OCI-LY7 (cell line): ENCODE results near the gene SMC6. TPM values are rescaled to one million over a fixed set of nuclear protein-coding genes. Genes with fewer than 3 reads are reported as not detected.

Experiments used
- BruUV-seq: library from RNA; stranded (reverse); fragments of 400-500 nt; replicated peaks from 2 replicates; lab custom pipeline; 2021; lab: Mats Ljungman, UMichigan
- CTCF ChIA-PET: fragments of 300-600 bp; sonication (Branson Sonifier 250); formaldehyde crosslinking; loops from one replicate; lab custom pipeline; 2022; ENCODE audit warnings: antibody characterized with exemption; ENCODE audit not compliant: unreplicated experiment; lab: Charles Lee
- POLR2A ChIA-PET: fragments of 300-600 bp; sonication (Branson Sonifier 250); formaldehyde crosslinking; loops from one replicate; lab custom pipeline; 2022; ENCODE audit warnings: antibody characterized with exemption; lab: Charles Lee
- DNase-seq: peaks from one replicate; pipeline ENCODE4 v3.0.0-alpha.2; 2015; ENCODE audit warnings: low spot score
- H2AFZ ChIP-seq: fragments of 200-600 bp; sonication (generic), shearing (Covaris generic); 2 replicates; pipeline ENCODE4 v1.6.1; 2014; ENCODE audit warnings: mild to moderate bottlenecking, antibody characterized with exemption, low read length, moderate library complexity
- H3K27ac ChIP-seq: fragments of 200-600 bp; sonication (generic); 2 replicates; pipeline ENCODE4 v1.5.1; 2014; ENCODE audit warnings: mixed run types, low read depth, mild to moderate bottlenecking, moderate library complexity, low read length, inconsistent platforms; ENCODE audit not compliant: poor library complexity, severe bottlenecking
- H3K36me3 ChIP-seq: fragments of 200-600 bp; sonication (generic); 2 replicates; pipeline ENCODE4 v1.6.1; 2014; ENCODE audit warnings: mild to moderate bottlenecking, antibody characterized with exemption, low read length, moderate library complexity, mixed read lengths; ENCODE audit not compliant: insufficient read depth
- H3K4me1 ChIP-seq: fragments of 200-600 bp; sonication (generic); 2 replicates; pipeline ENCODE4 v1.5.1; 2014; ENCODE audit warnings: mild to moderate bottlenecking, low read length; ENCODE audit not compliant: insufficient read depth, poor library complexity, severe bottlenecking
- H3K4me2 ChIP-seq: fragments of 200-600 bp; sonication (generic); 2 replicates; pipeline ENCODE4 v1.6.1; 2014; ENCODE audit warnings: mild to moderate bottlenecking, low read length
- H3K4me3 ChIP-seq: fragments of 200-600 bp; sonication (generic); 2 replicates; pipeline ENCODE4 v1.5.1; 2014; ENCODE audit warnings: mild to moderate bottlenecking, low read depth, low read length; ENCODE audit not compliant: poor library complexity, severe bottlenecking
- H3K79me2 ChIP-seq: fragments of 200-600 bp; sonication (generic); 2 replicates; pipeline ENCODE4 v1.6.1; 2016; ENCODE audit warnings: low read depth, mild to moderate bottlenecking, low read length, moderate library complexity, mixed read lengths; ENCODE audit not compliant: insufficient read depth
- H3K9me2 ChIP-seq: fragments of 200-600 bp; sonication (generic); 2 replicates; pipeline ENCODE4 v1.6.1; 2016; ENCODE audit warnings: mild to moderate bottlenecking, low read length, mixed read lengths; ENCODE audit not compliant: insufficient read depth
- H3K9me3 ChIP-seq: fragments of 200-600 bp; sonication (generic); 2 replicates; pipeline ENCODE4 v1.6.1; 2014; ENCODE audit warnings: mild to moderate bottlenecking, mixed run types, low read length, mixed read lengths
- H4K20me1 ChIP-seq: fragments of 200-600 bp; sonication (generic); 2 replicates; pipeline ENCODE4 v1.6.1; 2014; ENCODE audit warnings: mild to moderate bottlenecking, antibody characterized with exemption, low read length, moderate library complexity, mixed read lengths; ENCODE audit not compliant: insufficient read depth
- EZH2phosphoT487 ChIP-seq: fragments of 200-600 bp; sonication (generic); IDR thresholded peaks from 2 replicates; pipeline ENCODE4 v1.6.1; 2018; ENCODE audit warnings: low read depth, borderline replicate concordance, mild to moderate bottlenecking, mixed run types, antibody characterized with exemption, low read length, moderate library complexity, mixed read lengths
- intact Hi-C: fragments of 100-400 bp; cut with micrococcal nuclease; formaldehyde crosslinking; loops from one replicate; pipeline ENCODE4 v1.10.0; 2022; ENCODE audit not compliant: unreplicated experiment
- total RNA-seq, 2 experiments: library from RNA; depleted of rRNA in 1 of 2; stranded (reverse); fragments of >200 nt in 1 of 2; shearing (Covaris generic) in 1 of 2; gene quantifications; 2 replicates each; pipeline ENCODE4 v1.2.3, GENCODE V29; 2014 to 2022
- TF ChIP-seq, protein P1 (sequence below): fragments of 200-600 bp; sonication (generic); conservative IDR thresholded peaks from 2 replicates; pipeline ENCODE4 v1.5.1; 2014; ENCODE audit warnings: mild to moderate bottlenecking, antibody characterized with exemption, low read length, moderate library complexity, mixed read lengths

The SMC6 gene
- total RNA-seq, 2 experiments from 2014 or later = 37.0 to 62.4 TPM

- Histone ChIP-seq H3K9me2 (no peaks in the 10 kb centered on the region), H3K27ac (no peak overlapping the region), H3K4me1 (no peaks in the 10 kb centered on the region), H2AFZ (no peak overlapping the region), H3K36me3 (no peaks in the 10 kb centered on the region), H3K4me3 (no peak overlapping the region), H4K20me1 (no peaks in the 10 kb centered on the region), H3K9me3 (no peaks in the 10 kb centered on the region), H3K79me2 (no peaks in the 10 kb centered on the region), H3K4me2 (no peak overlapping the region)
- intact Hi-C loops = no loop called here
- TF ChIP-seq EZH2phosphoT487 = no peak
- TF ChIP-seq, protein P1, sequence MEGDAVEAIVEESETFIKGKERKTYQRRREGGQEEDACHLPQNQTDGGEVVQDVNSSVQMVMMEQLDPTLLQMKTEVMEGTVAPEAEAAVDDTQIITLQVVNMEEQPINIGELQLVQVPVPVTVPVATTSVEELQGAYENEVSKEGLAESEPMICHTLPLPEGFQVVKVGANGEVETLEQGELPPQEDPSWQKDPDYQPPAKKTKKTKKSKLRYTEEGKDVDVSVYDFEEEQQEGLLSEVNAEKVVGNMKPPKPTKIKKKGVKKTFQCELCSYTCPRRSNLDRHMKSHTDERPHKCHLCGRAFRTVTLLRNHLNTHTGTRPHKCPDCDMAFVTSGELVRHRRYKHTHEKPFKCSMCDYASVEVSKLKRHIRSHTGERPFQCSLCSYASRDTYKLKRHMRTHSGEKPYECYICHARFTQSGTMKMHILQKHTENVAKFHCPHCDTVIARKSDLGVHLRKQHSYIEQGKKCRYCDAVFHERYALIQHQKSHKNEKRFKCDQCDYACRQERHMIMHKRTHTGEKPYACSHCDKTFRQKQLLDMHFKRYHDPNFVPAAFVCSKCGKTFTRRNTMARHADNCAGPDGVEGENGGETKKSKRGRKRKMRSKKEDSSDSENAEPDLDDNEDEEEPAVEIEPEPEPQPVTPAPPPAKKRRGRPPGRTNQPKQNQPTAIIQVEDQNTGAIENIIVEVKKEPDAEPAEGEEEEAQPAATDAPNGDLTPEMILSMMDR = no peak
- ChIA-PET CTCF (no interaction called here), POLR2A (interaction anchor here (0.6 kb wide), 1 partner anchor 18 kb away, joined by 3 read pairs; no protein-coding TSS in a partner anchor)
- no peak for DNase-seq
- no TSS peak for BruUV-seq
Observed at GRCh38 chr2:17790536-17790935, 36.9 kb upstream of the SMC6 start.

DNA sequence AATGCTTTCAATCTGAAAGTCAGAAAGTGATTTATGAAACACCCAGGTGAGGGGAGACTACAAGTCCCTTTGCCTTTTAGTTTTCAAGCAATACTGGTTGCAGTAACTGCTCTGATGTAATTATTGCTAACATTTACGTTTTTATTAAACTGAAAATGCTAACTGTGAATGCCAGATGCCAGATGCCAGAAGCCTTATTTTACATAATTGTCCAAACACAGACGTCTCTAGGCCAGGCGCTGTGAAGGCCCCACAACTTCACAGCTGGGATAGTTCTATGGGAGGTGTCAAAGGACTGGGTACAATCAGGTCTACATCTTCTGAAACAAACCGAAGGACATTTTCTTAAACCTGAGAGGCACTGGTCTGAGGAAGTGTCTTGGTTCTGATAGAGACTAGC, 35.2 kb upstream of the SMC6 start:
- Histone ChIP-seq H4K20me1 (no peaks in the 10 kb centered on the region), H3K9me2 (no peaks in the 10 kb centered on the region), H3K9me3 (no peaks in the 10 kb centered on the region), H3K4me2 (no peak overlapping the region), H3K4me3 (no peak overlapping the region), H3K79me2 (no peaks in the 10 kb centered on the region), H2AFZ (no peak overlapping the region), H3K36me3 (peaks cover 15% of the 10 kb centered on the region), H3K4me1 (no peaks in the 10 kb centered on the region), H3K27ac (no peak overlapping the region)
- ChIA-PET POLR2A (interaction anchor here (0.9 to 1.3 kb wide), 2 partner anchors 14 to 15 kb away, joined by 3 to 4 read pairs; no protein-coding TSS in a partner anchor), CTCF (no interaction called here)
- intact Hi-C loops = no loop called here
- TF ChIP-seq, protein P1 = no peak
- TF ChIP-seq EZH2phosphoT487 = no peak
- no TSS peak for BruUV-seq
- no peak for DNase-seq

GRCh38 chr2:17786727-17787126, 33.1 kb upstream of the SMC6 start:
- ChIA-PET CTCF (interaction anchor here (1.2 kb wide), 1 partner anchor 115 kb away, joined by 3 read pairs; no protein-coding TSS in a partner anchor), POLR2A (interaction anchor here (0.6 to 0.7 kb wide), 2 partner anchors 18 to 27 kb away, joined by 3 to 5 read pairs; no protein-coding TSS in a partner anchor)
- Histone ChIP-seq H3K79me2 (no peaks in the 10 kb centered on the region), H3K4me1 (no peaks in the 10 kb centered on the region), H3K4me2 (no peak overlapping the region), H3K9me2 (no peaks in the 10 kb centered on the region), H3K36me3 (peaks cover 36% of the 10 kb centered on the region), H3K9me3 (no peaks in the 10 kb centered on the region), H3K4me3 (no peak overlapping the region), H2AFZ (no peak overlapping the region), H4K20me1 (no peaks in the 10 kb centered on the region), H3K27ac (no peak overlapping the region)
- DNase-seq = no peak
- intact Hi-C loops = no loop called here
- BruUV-seq = no TSS peak
- TF ChIP-seq, protein P1 = no peak
- no peak for TF ChIP-seq EZH2phosphoT487
